A549 (cell line): ENCODE measurements around the gene B3GNT5. TPM values are rescaled to one million over a fixed set of nuclear protein-coding genes. Genes with fewer than 3 reads are reported as not detected.

Experiments used
- ATAC-seq, 2 experiments: fragments of 200-7000 bp in 1 of 2; fragments of >200 bp in 1 of 2; cut with Nextera tagmentation in 1 of 2; cut with Tn5 transposase in 1 of 2; 3 replicates each; pipeline versions ENCODE4 v1.8.0 to v1.9.1; 2018 to 2020; ENCODE audit warnings: mild to moderate bottlenecking in 1 of 2, moderate library complexity in 1 of 2
- CTCF ChIA-PET: fragments of 300-600 bp; sonication (Branson Sonifier 250); formaldehyde crosslinking; extraction: SDS; loops from one replicate; lab custom pipeline; 2021; ENCODE audit warnings: antibody characterized with exemption, inconsistent platforms; lab: Yijun Ruan, JAX
- POLR2A ChIA-PET: fragments of 350-600 bp; formaldehyde crosslinking; extraction: SDS; loops from one replicate; lab custom pipeline; 2021; ENCODE audit warnings: antibody characterized with exemption, inconsistent platforms; lab: Yijun Ruan, JAX
- DNase-seq, 2 experiments: peaks; one replicate each; pipeline versions ENCODE4 v3.0.0 to v3.0.0-alpha.2; 2011 to 2016; ENCODE audit warnings: low read depth in 1 of 2, low spot score in 1 of 2
- FAIRE-seq: peaks from 2 replicates; lab custom pipeline; 2011; peaks lifted over from hg19 to GRCh38; lab: Jason Lieb, UNC
- H3K27ac ChIP-seq, 2 experiments: fragments of >200 bp; sonication (Bioruptor Twin); formaldehyde crosslinking; 3 replicates each; pipeline ENCODE4 v1.5.1; 2016 to 2017
- H3K4me1 ChIP-seq: fragments of >200 bp; sonication (Bioruptor Twin); formaldehyde crosslinking; 3 replicates; pipeline ENCODE4 v1.6.1; 2016
- H3K4me2 ChIP-seq: fragments of >200 bp; sonication (Bioruptor Twin); formaldehyde crosslinking; 3 replicates; pipeline ENCODE4 v1.6.1; 2016
- H3K4me3 ChIP-seq: fragments of >200 bp; sonication (Bioruptor Twin); formaldehyde crosslinking; 3 replicates; pipeline ENCODE4 v1.5.1; 2016
- H3K9me3 ChIP-seq: fragments of >200 bp; sonication (Bioruptor Twin); formaldehyde crosslinking; 3 replicates; pipeline ENCODE4 v1.6.1; 2016
- CBX2 ChIP-seq: fragments of 200-600 bp; sonication (generic); IDR thresholded peaks from 2 replicates; pipeline ENCODE4 v1.6.1; 2016; ENCODE audit warnings: low read depth, mild to moderate bottlenecking, borderline replicate concordance
- CEBPB ChIP-seq, 2 experiments: fragments of >200 bp in 1 of 2; sonication (Bioruptor Twin) in 1 of 2; formaldehyde crosslinking in 1 of 2; IDR thresholded peaks; 2 replicates each; pipeline ENCODE4 v1.6.1; 2012 to 2016
- FOXS1 ChIP-seq: fragments of 250-450 bp; sonication (Bioruptor Pico); IDR thresholded peaks from 2 replicates; pipeline ENCODE4 v1.5.0; 2020; ENCODE audit warnings: mild to moderate bottlenecking, moderate library complexity
- HEYL ChIP-seq: fragments of 250-450 bp; sonication (Bioruptor Pico); IDR thresholded peaks from 2 replicates; pipeline ENCODE4 v1.8.0; 2021; ENCODE audit warnings: mild to moderate bottlenecking, moderate library complexity
- HOXB13 ChIP-seq: fragments of 250-450 bp; sonication (Bioruptor Pico); IDR thresholded peaks from 2 replicates; pipeline ENCODE4 v1.5.0; 2020; ENCODE audit warnings: low read depth, mild to moderate bottlenecking, moderate library complexity
- HOXB5 ChIP-seq: fragments of 250-450 bp; sonication (Bioruptor Pico); IDR thresholded peaks from 2 replicates; pipeline ENCODE4 v1.5.0; 2020; ENCODE audit warnings: mild to moderate bottlenecking, moderate library complexity
- MYC ChIP-seq: IDR thresholded peaks from 2 replicates; pipeline ENCODE4 v1.6.1; 2012; ENCODE audit warnings: mild to moderate bottlenecking, inconsistent platforms, low read length, improper control_type of control experiment, borderline replicate concordance
- NPAS2 ChIP-seq: fragments of 250-450 bp; sonication (Bioruptor Pico); IDR thresholded peaks from 2 replicates; pipeline ENCODE4 v1.8.0; 2022; ENCODE audit warnings: mild to moderate bottlenecking, moderate library complexity, borderline replicate concordance
- NR3C1 ChIP-seq: fragments of >200 bp; sonication (Bioruptor Twin); formaldehyde crosslinking; IDR thresholded peaks from 3 replicates; pipeline ENCODE4 v1.6.1; 2017
- RARB ChIP-seq: fragments of 250-450 bp; sonication (Bioruptor Pico); IDR thresholded peaks from 2 replicates; pipeline ENCODE4 v1.8.0; 2021; ENCODE audit warnings: mild to moderate bottlenecking, moderate library complexity
- RFX5 ChIP-seq: fragments of 450-650 bp; IDR thresholded peaks from 2 replicates; pipeline ENCODE4 v1.7.1; 2014; ENCODE audit warnings: antibody characterized with exemption, mild to moderate bottlenecking, moderate library complexity
- SREBF2 ChIP-seq: fragments of 450-650 bp; IDR thresholded peaks from 2 replicates; pipeline ENCODE4 v1.6.1; 2014; ENCODE audit warnings: mild to moderate bottlenecking, moderate library complexity
- ZC3H11A ChIP-seq: fragments of 450-650 bp; IDR thresholded peaks from 2 replicates; pipeline ENCODE4 v1.6.1; 2014; ENCODE audit warnings: antibody characterized with exemption, mild to moderate bottlenecking
- ZNF302 ChIP-seq: fragments of 250-450 bp; sonication (Bioruptor Pico); IDR thresholded peaks from 2 replicates; pipeline ENCODE4 v1.9.0; 2021; ENCODE audit warnings: inconsistent platforms, mild to moderate bottlenecking, moderate library complexity
- WGBS: methylation state at CpG from one replicate; pipeline ENCODE4 v1.1.6; 2017; ENCODE audit errors: missing lambda C conversion rate; 5-methylcytosine and 5-hydroxymethylcytosine counted together
- polyA plus RNA-seq, 4 experiments: library from polyadenylated mRNA; depleted of rRNA in 3 of 4; stranded (reverse); fragments of >200 nt; fragmentation: RNase III in 1 of 4; extraction: RNeasy Plus Mini Kit Qiagen cat#74134 plus additional on column Dnase treatment in 1 of 4; gene quantifications; 2 replicates in 3 of 4; 3 replicates in 1 of 4; pipeline ENCODE4 v1.2.3, GENCODE V29; 2011 to 2017
- TF ChIP-seq, protein P1 (sequence below): fragments of >200 bp; sonication (Bioruptor Twin); formaldehyde crosslinking; IDR thresholded peaks from 3 replicates; pipeline ENCODE4 v1.6.1; 2016
- TF ChIP-seq, protein P2 (sequence below): IDR thresholded peaks from 2 replicates; pipeline ENCODE4 v1.6.1; 2012
- TF ChIP-seq, protein P3 (sequence below): IDR thresholded peaks from 2 replicates; pipeline ENCODE4 v1.6.1; 2012
- TF ChIP-seq, protein P4 (sequence below): fragments of >200 bp; sonication (Bioruptor Twin); formaldehyde crosslinking; IDR thresholded peaks from 3 replicates; pipeline ENCODE4 v1.5.1; 2016
- TF ChIP-seq, protein P5 (sequence below): fragments of 200-600 bp; sonication (generic); IDR thresholded peaks from 2 replicates; pipeline ENCODE4 v1.6.1; 2016; ENCODE audit warnings: antibody characterized with exemption, mild to moderate bottlenecking, moderate library complexity

B3GNT5 gene
- polyA plus RNA-seq, 2 of the 4 experiments (the other 2 are of a cell fraction) = 4.7 to 11.7 TPM

DNA sequence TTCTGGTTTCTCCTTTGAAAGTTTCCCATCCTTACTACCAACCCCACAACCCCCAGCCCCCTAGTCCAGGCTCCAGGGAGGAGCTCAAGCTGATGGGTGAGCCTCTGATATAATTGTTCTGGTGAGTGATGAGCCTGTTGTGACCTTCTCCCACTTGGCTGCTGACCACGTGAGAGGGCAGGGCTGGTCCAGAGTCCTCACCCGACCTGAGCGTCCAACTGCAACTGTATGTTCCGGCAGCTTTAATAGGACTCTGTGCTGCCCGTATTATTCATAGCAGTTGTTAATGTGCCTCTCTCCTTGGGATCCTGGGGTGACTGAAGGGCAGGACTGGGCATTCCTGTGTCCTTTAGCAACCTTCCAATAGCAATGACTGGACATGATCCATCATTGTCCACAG is 56.2 kb downstream of the B3GNT5 start:
- FAIRE-seq (no peak), ATAC-seq (no peak), DNase-seq (no peak)
- ChIA-PET CTCF (interaction anchor here (1.2 kb wide), 1 partner anchor 11 kb away, joined by 3 read pairs; no protein-coding TSS in a partner anchor), POLR2A (no interaction called here)
- H3K4me1 ChIP-seq = peaks cover 9% of the 10 kb centered on the region; the same call in 2 of the 3 replicates
- H3K4me3 ChIP-seq = no peak overlapping the region
- H3K27ac ChIP-seq = no peak overlapping the region
- H3K9me3 ChIP-seq = no peaks in the 10 kb centered on the region
- no peak overlapping the region for H3K4me2 ChIP-seq
- TF ChIP-seq, protein P1, sequence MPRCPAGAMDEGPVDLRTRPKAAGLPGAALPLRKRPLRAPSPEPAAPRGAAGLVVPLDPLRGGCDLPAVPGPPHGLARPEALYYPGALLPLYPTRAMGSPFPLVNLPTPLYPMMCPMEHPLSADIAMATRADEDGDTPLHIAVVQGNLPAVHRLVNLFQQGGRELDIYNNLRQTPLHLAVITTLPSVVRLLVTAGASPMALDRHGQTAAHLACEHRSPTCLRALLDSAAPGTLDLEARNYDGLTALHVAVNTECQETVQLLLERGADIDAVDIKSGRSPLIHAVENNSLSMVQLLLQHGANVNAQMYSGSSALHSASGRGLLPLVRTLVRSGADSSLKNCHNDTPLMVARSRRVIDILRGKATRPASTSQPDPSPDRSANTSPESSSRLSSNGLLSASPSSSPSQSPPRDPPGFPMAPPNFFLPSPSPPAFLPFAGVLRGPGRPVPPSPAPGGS = no peak
- TF ChIP-seq, all 56 proteins: peak for 0
- 74% methylated on average over 4 of the region's 5 CpGs for WGBS

DNA sequence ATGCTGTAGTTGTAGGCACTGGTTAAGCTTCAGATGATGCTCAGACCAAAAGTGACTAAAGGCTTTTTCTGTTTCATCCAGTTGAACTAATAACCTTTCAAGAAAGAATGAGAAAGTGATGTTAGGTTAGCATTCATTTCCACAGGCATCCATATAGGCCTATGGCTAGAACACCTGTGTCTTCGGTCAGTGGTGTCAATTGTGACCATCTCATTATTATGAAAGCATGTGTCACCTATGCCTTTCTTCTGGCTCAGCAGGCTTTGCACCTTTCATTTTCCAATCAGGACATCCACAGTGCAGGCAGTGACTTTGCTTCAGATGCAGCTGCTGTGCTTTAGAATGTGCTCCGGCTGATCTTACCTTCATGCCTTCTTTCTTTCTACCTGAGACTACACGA is 57.9 kb downstream of the B3GNT5 start:
- 69% methylated on average over 3 of the region's 3 CpGs for WGBS

DNA sequence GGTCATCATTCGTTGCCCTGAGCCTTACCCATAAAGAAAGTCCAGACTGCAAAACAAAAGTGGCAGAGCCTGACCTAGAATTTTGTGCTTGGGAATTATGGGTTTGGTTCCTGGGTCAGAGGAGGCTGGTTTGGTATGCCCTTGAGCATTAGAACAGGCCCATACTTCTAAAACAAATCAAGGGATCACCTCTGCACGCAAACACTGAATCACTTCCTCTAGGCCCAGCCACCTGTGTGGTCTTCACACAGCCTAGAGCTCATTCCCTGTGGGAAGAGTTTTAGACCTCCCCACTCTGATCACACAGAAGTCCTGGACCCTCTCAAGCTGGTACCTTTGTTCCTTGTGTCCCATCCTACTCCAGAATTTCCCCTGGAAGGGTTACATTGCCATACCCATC is 59.4 kb downstream of the B3GNT5 start:
- no peak overlapping the region for H3K27ac ChIP-seq
- FAIRE-seq (no peak), ATAC-seq (no peak), DNase-seq (no peak)
- TF ChIP-seq CBX2 (no peak), MYC (no peak), ZNF302 (CRISPR knock-in tag) (no peak), RFX5 (no peak)
- TF ChIP-seq, protein P2, sequence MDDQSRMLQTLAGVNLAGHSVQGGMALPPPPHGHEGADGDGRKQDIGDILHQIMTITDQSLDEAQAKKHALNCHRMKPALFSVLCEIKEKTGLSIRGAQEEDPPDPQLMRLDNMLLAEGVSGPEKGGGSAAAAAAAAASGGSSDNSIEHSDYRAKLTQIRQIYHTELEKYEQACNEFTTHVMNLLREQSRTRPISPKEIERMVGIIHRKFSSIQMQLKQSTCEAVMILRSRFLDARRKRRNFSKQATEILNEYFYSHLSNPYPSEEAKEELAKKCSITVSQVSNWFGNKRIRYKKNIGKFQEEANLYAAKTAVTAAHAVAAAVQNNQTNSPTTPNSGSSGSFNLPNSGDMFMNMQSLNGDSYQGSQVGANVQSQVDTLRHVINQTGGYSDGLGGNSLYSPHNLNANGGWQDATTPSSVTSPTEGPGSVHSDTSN = no peak
- TF ChIP-seq, protein P3, sequence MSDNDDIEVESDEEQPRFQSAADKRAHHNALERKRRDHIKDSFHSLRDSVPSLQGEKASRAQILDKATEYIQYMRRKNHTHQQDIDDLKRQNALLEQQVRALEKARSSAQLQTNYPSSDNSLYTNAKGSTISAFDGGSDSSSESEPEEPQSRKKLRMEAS = no peak
- ChIA-PET POLR2A (no interaction called here), CTCF (interaction anchor here (1.3 kb wide), 1 partner anchor 128 kb away, joined by 3 read pairs; no protein-coding TSS in a partner anchor)
- no peaks in the 10 kb centered on the region; the same call in 2 of the 3 replicates for H3K4me1 ChIP-seq
- WGBS = 60% methylated on average over 2 of the region's 2 CpGs
- H3K4me3 ChIP-seq = no peak overlapping the region
- no peak overlapping the region for H3K4me2 ChIP-seq
- no peaks in the 10 kb centered on the region for H3K9me3 ChIP-seq

More for the DNA sequence above, 57.9 kb downstream of the B3GNT5 start:
- DNase-seq (no peak), ATAC-seq (no peak), FAIRE-seq (no peak)
- Histone ChIP-seq H3K4me1 (peaks cover 9% of the 10 kb centered on the region; the same call in 2 of the 3 replicates), H3K27ac (no peak overlapping the region), H3K4me3 (no peak overlapping the region), H3K9me3 (no peaks in the 10 kb centered on the region), H3K4me2 (no peak overlapping the region)
- ChIA-PET CTCF (interaction anchor here (0.5 to 1.5 kb wide), 4 partner anchors 19 to 127 kb away, joined by 3 read pairs; no protein-coding TSS in a partner anchor), POLR2A (no interaction called here)
- TF ChIP-seq ZC3H11A = no peak

DNA sequence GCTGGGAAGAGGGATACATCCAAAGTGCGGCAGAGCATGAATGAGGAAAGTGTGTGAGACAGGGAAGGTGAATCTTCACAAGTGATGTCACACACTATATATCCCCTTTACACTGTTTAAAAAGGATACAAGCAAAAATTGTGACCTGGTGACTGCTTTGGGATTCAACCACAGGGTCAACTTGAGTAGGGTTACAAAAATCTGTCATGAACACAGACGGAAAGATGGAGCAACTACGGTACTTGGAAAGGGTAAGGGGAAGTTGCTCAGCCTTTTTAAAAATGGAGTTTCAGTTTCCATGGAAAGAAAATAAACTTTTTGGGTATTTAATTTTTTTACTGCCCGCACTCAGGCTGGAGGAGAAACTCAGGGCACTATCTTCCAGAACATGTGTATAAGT is 60.3 kb downstream of the B3GNT5 start:
- FAIRE-seq (no peak), DNase-seq (no peak), ATAC-seq (no peak)
- Histone ChIP-seq H3K4me1 (0 out of 3 replicates have a peak, but pooled peaks cover 1% of the 10 kb centered on the region), H3K4me2 (no peak overlapping the region), H3K9me3 (no peaks in the 10 kb centered on the region), H3K27ac (no peak overlapping the region), H3K4me3 (no peak overlapping the region)
- 93% methylated on average over 4 of the region's 4 CpGs for WGBS
- ChIA-PET POLR2A (no interaction called here), CTCF (no interaction called here)
- TF ChIP-seq NR3C1 = no peak
- no peak for TF ChIP-seq HOXB5
- no peak for TF ChIP-seq SREBF2
- TF ChIP-seq NPAS2 (CRISPR knock-in tag) = no peak

DNA sequence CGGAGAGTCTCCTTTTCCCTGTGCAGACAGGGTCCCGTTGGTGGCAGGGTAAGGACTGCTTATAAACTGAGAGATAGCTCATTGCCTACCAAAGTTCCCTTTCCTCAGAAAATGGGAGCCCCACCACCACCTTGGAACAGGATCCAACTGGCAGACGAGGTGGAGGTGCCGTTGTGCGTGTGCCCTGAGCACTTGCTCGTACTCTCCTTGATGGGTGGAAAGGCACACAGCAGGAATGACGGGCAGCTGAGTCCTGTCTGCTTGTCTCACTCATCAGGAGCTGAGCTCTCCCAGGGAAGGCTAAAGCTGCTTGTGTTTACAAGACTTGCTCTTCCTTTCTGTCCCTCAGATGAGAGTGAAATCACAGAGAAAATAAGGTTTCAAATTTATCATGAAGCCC is 60.7 kb downstream of the B3GNT5 start:
- DNase-seq (no peak), FAIRE-seq (no peak), ATAC-seq (no peak)
- 84% methylated on average over 7 of the region's 7 CpGs for WGBS
- H3K27ac ChIP-seq = no peak overlapping the region
- POLR2A ChIA-PET = no interaction called here
- CTCF ChIA-PET = no interaction called here
- no peak overlapping the region for H3K4me3 ChIP-seq
- no peaks in the 10 kb centered on the region for H3K9me3 ChIP-seq
- H3K4me1 ChIP-seq = 0 out of 3 replicates have a peak, but pooled peaks cover 3% of the 10 kb centered on the region
- no peak overlapping the region for H3K4me2 ChIP-seq
- TF ChIP-seq CEBPB (IDR thresholded peaks at IDR 0.05) = no peak
- no peak for TF ChIP-seq RARB (CRISPR knock-in tag)
- no peak for TF ChIP-seq NPAS2 (CRISPR knock-in tag)
- TF ChIP-seq HEYL (CRISPR knock-in tag) = no peak
- no peak for TF ChIP-seq HOXB13 (CRISPR knock-in tag)
- no peak for TF ChIP-seq HOXB5
- TF ChIP-seq, protein P4, sequence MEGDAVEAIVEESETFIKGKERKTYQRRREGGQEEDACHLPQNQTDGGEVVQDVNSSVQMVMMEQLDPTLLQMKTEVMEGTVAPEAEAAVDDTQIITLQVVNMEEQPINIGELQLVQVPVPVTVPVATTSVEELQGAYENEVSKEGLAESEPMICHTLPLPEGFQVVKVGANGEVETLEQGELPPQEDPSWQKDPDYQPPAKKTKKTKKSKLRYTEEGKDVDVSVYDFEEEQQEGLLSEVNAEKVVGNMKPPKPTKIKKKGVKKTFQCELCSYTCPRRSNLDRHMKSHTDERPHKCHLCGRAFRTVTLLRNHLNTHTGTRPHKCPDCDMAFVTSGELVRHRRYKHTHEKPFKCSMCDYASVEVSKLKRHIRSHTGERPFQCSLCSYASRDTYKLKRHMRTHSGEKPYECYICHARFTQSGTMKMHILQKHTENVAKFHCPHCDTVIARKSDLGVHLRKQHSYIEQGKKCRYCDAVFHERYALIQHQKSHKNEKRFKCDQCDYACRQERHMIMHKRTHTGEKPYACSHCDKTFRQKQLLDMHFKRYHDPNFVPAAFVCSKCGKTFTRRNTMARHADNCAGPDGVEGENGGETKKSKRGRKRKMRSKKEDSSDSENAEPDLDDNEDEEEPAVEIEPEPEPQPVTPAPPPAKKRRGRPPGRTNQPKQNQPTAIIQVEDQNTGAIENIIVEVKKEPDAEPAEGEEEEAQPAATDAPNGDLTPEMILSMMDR = no peak
- no peak for TF ChIP-seq FOXS1 (CRISPR knock-in tag)
- TF ChIP-seq, protein P5, sequence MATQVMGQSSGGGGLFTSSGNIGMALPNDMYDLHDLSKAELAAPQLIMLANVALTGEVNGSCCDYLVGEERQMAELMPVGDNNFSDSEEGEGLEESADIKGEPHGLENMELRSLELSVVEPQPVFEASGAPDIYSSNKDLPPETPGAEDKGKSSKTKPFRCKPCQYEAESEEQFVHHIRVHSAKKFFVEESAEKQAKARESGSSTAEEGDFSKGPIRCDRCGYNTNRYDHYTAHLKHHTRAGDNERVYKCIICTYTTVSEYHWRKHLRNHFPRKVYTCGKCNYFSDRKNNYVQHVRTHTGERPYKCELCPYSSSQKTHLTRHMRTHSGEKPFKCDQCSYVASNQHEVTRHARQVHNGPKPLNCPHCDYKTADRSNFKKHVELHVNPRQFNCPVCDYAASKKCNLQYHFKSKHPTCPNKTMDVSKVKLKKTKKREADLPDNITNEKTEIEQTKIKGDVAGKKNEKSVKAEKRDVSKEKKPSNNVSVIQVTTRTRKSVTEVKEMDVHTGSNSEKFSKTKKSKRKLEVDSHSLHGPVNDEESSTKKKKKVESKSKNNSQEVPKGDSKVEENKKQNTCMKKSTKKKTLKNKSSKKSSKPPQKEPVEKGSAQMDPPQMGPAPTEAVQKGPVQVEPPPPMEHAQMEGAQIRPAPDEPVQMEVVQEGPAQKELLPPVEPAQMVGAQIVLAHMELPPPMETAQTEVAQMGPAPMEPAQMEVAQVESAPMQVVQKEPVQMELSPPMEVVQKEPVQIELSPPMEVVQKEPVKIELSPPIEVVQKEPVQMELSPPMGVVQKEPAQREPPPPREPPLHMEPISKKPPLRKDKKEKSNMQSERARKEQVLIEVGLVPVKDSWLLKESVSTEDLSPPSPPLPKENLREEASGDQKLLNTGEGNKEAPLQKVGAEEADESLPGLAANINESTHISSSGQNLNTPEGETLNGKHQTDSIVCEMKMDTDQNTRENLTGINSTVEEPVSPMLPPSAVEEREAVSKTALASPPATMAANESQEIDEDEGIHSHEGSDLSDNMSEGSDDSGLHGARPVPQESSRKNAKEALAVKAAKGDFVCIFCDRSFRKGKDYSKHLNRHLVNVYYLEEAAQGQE = no peak
